GM19372 (cell line): Measurements from ENCODE around the gene GTF2F2.

Experiments
- ATAC-seq: cut with Tn5 transposase; IDR thresholded peaks from one replicate; pipeline ENCODE4 v1.9.1; 2021; ENCODE audit warnings: mild to moderate bottlenecking, low read depth, moderate library complexity; ENCODE audit not compliant: unreplicated experiment

Gene GTF2F2

GRCh38 chr13:45208132-45208531 lies 87.8 kb downstream of the GTF2F2 start:
- ATAC-seq = no peak

- no peak for ATAC-seq
Measured at GRCh38 chr13:45209229-45209628, 88.9 kb downstream of the GTF2F2 start.

- no peak for ATAC-seq
Measured at GRCh38 chr13:45215392-45216077, 95.2 kb downstream of the GTF2F2 start.

- ATAC-seq = no peak
Measured at GRCh38 chr13:45216193-45216592, 95.9 kb downstream of the GTF2F2 start.

- ATAC-seq = no peak
Measured at GRCh38 chr13:45218689-45219088, 98.4 kb downstream of the GTF2F2 start.

- no peak for ATAC-seq
Measured at GRCh38 chr13:45219123-45219891, 99.0 kb downstream of the GTF2F2 start.

- no peak for ATAC-seq
Measured at GRCh38 chr13:45219938-45220375, 99.6 kb downstream of the GTF2F2 start.

GRCh38 chr13:45220403-45220802 lies 100.1 kb downstream of the GTF2F2 start:
- no peak for ATAC-seq

GRCh38 chr13:45222516-45222915 lies 102.2 kb downstream of the GTF2F2 start:
- ATAC-seq = no peak

- no peak for ATAC-seq
Measured at GRCh38 chr13:45222919-45223318, 102.6 kb downstream of the GTF2F2 start.

GRCh38 chr13:45224176-45224575 lies 103.9 kb downstream of the GTF2F2 start:
- no peak for ATAC-seq

GRCh38 chr13:45225370-45225769 lies 105.1 kb downstream of the GTF2F2 start:
- no peak for ATAC-seq

- ATAC-seq = no peak
Measured at GRCh38 chr13:45226024-45226423, 105.7 kb downstream of the GTF2F2 start.

- ATAC-seq = no peak
Measured at GRCh38 chr13:45228002-45228401, 107.7 kb downstream of the GTF2F2 start.

- no peak for ATAC-seq
Measured at GRCh38 chr13:45229172-45229571, 108.9 kb downstream of the GTF2F2 start.

GRCh38 chr13:45231305-45231704 lies 111.0 kb downstream of the GTF2F2 start:
- no peak for ATAC-seq

- no peak for ATAC-seq
Measured at GRCh38 chr13:45231722-45232121, 111.4 kb downstream of the GTF2F2 start.

- no peak for ATAC-seq
Measured at GRCh38 chr13:45232591-45232990, 112.3 kb downstream of the GTF2F2 start.

GRCh38 chr13:45238945-45239795 lies 118.9 kb downstream of the GTF2F2 start:
- ATAC-seq = no peak

- no peak for ATAC-seq
Measured at GRCh38 chr13:45240143-45240542, 119.8 kb downstream of the GTF2F2 start.

- no peak for ATAC-seq
Measured at GRCh38 chr13:45242070-45242469, 121.8 kb downstream of the GTF2F2 start.
